GM19238 (cell line): ENCODE data around the gene WSB2.
A peak's percentile ranks its signal among the peaks of the same experiment; 100 is the strongest.

Experiments
- DNase-seq: peaks from one replicate; pipeline ENCODE4 v3.0.0; 2011; ENCODE audit warnings: low spot score; ENCODE audit not compliant: insufficient read length

The WSB2 gene

DNA sequence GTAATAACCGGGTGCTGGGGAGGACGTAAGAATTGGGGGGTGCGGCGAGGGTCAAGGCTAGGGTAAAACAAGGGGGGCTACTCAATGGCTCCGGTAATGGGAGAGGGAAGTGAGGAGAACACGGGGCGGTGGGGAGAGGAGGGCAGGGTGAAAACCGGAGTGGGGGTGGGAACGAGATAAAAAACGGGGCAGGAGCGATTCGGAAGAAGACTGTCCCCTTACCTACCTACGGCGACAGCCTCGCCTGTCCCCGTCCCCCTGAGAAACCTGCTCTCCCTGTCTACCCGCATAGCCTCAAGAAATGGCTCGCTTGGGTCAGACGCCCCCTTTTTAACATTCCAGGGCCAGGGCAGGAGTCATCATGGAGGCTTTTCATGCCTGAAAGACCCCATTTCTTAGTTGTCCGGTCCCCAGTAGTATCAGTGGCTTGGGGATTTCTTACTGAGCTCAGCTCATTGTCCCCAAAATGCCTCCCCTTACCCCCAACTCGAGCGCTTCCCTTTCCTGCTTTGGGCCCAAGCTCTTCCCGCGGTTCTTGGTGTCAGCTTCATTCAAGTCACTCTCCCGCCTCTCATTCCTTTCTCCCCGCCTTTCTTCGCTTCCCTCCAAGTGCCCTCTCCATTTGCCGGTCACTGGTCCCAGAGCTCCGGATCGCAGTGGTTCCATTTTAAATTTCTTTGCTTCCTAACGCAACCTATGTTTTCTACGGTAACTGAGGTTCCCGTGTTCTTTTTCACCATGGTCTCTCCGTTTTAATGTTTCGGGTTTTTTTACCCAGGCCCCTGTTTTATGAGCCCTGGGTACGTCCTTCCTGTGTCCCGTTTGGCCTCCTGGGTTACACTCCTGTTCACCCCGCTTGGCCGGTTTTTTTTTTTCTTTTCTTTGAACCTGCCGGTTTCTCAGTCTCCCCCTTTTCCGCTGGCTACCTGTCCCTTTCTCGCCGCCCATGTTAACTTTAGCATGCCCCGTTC lies 1.2 kb upstream of the WSB2 start:
- DNase-seq: peak; percentile 32

DNA sequence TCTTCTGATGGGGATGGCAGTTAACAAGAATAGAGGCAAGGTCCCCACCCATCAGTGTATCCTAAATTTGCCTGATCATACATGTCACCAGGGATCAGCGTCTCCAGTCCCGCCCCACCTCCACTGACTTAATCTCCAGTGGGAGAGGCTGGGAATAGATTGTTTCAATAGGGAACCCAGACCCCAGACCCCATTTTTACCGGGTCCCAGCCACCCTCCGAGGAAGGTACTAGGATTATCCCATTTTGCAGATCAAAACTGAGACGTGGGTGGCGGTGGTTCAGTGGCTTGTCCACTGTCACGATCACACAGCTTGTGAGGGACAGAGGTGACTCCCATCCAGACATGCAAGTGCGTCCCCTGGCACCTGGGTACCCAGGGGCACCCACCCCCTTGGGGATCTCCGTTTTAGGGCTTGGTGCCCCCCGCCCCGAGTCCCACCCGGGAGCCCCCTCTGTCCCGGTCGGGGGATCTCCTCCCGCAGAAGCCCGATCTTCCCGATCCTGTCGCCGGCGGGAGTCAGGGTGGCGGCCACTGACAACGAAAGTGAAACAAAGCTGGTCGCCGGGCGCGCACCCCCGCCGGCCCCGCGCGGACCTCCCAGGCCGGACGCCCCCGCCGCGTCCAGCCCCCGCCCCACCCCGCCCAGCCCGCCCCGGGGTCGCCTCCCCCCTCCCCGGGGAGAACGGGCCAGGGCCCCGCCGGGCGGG lies 523 bp downstream of the WSB2 start:
- no peak for DNase-seq

DNA sequence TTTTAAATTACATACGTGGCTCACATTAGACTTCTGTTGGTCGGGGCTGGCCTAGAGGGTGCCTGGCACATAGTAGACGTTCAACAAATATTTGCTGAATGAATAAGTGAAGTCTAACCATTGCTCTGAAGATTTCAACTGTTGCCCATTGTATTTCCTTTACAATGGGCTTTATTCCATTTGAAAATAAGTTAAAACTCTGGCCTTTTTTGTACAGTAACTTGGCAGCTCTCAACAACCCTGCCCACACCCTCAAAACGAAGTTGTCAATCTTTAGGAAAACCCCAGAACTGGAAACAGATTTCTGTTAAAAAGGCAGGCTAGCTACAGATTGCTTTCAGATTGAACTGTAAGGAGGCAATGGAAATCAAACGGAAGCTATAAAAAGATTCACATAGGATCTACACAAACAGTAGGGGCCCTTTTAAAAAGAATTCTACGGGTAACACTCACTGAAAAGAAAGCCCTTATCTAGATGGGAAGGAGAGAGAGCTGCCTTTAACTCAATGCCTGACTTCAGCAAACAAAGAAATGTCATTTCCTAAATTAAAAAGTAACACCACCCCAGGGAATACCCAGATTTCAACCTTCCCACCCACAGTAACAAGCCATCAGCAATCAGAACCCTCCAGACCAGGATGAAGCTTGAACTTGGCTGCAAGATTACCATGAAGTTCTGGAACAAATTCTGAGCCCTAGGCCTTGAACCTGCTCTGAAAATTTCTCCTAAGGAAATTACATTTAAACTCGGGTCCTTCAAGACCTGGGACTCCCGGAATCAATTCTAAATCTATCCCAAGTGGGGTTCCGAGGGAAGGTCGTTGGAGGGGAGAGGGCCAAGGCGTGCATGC lies 1.4 kb downstream of the WSB2 start:
- DNase-seq: no peak

DNA sequence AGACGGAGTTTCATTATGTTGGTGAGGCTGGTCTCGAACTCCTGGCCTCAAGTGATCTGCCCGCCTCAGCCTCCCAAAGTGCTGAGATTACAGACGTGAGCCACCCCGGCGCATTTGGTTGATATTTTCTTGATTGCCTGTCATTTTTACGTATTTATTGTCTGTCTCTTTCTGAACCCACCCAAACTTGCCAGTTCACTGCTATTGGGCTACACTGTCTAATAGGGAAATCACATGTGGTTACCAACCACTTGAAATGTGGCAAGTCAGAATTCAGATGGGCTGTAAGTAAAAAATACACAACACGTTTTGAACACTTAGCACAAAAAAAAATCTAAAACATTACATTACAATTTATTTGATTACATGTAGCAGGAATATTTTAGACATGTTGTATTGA lies 2.1 kb downstream of the WSB2 start:
- no peak for DNase-seq

DNA sequence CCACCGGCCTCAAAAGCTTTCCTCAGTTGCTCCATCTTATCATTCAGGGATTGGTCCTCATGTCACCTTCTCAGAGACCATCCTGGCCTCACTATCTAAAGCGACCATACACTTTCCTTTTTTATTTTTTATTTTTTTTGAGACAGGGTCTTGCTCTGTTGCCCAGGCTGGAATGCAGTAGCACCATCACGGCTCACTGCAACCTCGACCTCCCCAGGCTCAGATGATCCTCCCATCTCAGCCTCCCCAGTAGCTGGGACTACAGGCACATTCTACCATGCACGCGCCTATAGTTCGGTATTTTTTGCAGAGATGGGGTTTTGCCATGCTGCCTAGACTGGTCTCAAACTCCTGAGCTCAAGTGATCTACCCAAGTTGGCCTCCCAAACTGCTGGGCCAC lies 2.8 kb downstream of the WSB2 start:
- no peak for DNase-seq

DNA sequence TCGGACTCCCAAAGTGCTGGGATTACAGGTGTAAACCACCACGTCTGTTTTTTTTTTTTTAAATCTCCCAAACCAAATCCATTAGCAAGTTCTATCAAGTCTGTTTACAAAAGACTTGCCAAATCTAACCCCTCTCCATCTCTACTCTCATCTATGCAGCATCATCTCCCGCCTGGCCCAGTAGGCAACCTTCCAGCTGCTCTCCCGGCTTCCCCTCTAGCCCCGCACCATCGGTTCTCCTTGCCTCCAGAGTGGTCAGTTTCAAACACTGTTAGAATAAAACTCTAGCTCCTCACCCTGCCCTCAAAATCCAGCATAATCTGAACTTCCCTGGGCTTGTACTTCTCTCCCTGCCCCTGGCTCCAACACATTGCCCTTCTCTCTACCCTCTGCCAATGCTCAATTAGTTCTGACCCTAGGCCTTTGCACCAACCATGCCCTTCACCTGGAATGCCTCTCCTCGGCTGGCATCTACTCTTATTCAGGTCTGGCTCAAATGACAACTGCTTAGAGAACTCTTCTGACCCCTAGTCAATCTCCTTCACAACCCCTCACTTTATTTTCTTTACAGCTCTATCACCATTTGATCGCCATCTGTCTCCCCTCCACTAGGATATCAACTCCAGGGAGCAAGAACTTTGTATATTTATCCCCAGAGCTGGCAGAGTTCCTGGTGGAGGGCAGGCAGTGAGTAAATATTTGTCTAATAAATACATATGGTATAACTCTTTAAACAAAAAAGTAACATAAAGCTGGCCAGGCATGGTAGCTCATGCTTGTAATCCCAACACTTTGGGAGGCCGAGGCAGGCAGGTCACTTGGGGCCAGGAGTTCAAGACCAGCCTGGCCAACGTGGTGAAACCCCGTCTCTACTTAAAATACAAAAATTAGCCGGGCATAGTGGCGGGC lies 4.9 kb downstream of the WSB2 start:
- no peak for DNase-seq

DNA sequence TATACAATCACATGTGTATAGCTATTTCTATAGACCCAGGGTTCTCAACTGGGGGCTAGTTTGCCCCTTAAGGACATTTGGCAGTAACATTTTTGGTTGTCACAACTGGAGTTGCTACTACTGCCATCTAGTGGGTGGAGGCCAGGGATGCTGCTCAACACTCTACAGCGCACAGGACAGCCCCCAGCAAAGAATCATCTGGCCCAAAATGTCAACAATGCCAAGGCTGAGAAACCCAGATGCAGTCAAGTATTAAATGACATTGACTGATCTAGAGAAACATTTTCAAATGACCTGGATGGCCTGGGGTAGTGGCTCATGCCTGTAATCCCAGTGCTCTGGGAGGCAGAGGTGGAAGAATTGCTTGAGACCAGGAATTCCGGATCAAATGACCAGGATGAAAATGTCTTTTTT lies 5.8 kb downstream of the WSB2 start:
- DNase-seq: peak; percentile 50

DNA sequence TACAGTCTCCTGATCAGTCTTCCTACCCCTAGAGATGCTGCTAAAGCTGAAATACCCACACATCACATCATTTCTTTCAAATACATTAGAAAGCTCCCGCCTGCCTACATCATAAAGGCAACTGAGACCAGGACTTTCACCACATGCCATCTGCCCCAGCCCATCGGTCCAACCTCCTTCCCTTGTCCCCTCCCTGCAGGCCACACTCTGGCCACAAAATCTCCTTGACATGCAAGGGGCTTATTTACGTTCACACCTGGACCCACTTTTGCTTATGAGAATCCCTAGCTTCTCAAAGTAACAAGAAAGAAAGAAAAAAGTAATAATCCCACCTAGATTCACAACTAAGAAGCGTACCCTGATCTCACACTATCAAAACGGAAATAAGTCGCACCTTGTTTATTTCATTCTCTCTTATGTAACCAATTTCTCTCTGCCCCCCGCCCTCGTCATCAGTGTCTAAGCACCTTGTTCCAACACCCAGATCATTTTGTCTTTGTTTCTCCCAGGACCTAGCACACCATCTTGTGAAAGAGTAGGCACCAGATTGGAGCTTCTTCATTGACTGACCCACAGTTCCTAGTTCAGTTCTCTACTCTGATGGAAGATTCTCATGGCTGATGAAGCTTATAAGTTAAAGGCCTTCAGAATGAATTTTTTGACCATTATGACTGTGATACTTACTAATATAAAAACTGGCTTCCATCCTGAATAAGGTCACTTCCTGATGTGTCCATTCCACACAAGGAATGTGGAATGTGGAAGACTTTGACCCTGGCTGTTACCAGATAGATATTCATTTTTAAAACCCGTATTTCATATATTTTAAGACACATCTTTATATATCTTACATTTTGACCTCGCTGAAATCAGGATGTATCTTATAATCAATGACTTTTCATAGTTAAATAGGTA lies 7.7 kb downstream of the WSB2 start:
- DNase-seq: no peak

DNA sequence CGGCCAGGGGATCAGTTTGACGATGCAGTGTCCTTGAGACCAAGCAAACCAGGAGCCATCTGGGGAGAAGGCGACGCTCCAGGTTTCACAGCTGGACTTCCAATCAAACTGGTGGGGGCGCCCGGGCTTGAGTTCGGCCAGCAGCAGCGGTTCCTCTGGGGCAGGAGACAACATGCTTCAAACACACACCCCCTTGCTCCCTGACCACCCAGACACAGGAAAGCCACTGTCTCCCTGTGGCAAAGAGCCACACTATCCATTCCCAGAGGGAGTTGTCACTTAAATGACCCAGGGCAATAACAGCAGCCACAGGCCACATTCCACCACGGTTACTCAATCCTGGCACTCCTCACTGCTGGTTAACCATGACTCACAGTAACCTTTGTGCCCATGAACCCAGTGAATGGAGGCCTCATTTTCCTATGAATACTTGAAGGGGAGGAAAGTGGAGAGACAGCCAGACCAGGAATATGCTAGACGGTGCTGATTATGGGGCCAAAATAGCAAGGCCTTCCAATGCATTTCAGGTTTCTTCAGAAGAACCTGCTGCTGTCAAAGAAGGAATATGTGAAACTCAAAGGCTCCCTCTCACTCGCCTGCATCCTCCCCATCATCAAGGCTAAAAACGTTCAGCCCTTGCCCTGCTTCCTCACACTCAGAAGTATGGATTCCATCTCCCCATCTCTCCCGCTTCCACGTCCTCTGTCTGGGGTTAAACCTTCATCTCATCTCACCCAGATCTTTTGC lies 8.5 kb downstream of the WSB2 start:
- DNase-seq: no peak

DNA sequence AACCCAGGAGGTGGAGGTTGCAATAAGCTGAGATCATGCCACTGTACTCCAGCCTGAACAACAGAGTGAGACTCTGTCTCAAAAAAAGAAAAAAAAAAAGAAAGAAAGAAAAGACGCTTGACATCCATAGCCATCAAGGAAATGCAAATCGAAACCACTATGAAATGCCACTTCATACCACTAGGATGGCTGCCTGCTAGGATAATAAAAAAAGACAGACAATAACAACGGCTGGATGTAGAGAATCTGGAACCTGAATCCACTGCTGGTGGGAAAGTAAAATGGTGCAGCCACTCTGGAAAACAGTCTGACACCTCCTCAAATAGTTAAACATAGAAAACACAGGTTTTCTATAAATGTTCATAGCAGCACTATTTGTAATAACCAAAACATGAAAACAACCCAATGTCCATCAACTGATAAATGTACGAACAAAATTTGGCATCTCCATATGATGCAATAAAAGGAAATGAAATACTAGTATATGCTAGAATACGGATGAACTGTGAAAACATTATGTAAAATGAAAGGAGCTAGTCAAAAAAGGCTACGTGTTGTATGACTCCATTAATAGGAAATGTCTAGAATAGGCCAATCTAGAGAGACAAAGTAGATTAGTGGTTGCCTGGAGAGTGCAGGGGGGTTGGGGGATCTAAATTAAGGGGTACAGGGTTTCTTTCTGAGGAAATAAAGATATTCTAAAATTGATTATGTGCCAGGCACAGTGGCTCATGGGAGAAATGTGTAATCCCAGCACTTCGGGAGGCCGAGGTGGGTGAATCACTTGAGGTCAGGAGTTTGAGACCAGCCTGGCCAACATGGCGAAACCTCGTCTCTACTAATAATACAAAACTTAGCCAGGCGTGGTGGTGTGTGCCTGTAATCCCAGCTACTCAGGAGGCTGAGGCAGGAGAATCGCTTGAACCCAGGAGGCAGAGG lies 9.7 kb downstream of the WSB2 start:
- no peak for DNase-seq

DNA sequence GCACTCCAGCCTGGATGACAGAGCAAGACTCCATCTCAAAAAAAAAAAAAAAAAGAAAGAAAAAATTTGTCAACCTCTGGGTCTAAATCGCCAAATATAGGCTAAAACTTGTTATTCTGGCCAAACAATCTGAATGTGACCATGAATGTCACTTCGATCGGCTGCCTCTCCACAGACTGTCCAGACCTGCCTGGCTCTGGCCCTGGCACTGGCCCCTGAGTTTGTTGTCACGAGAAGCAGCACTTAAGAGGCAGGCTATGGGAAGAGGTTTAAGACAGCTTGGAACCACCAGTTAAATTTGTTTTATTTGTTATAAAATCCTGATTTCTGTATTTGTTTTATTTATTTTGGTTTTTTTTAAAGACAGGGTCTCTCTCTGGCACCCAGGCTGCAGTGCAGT lies 14.5 kb downstream of the WSB2 start:
- DNase-seq: no peak

DNA sequence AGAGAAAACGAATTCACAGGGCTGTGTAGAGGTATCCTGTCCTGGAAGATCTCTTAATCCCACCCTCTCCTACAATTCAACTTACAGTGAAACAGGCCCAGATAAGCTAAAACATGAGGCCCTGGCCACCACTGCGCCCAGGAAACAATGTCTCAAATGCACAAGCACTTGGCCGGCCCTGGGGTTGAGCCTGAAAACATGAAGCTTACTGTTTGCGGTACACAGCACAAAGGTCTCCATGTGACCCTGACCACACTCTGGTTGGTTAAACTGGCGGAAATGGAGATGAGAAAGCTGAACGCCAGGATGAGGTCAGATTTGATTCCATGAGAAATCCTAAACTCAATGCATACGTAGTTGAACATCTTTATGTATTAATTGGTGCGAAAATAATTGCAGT lies 16.4 kb downstream of the WSB2 start:
- no peak for DNase-seq

DNA sequence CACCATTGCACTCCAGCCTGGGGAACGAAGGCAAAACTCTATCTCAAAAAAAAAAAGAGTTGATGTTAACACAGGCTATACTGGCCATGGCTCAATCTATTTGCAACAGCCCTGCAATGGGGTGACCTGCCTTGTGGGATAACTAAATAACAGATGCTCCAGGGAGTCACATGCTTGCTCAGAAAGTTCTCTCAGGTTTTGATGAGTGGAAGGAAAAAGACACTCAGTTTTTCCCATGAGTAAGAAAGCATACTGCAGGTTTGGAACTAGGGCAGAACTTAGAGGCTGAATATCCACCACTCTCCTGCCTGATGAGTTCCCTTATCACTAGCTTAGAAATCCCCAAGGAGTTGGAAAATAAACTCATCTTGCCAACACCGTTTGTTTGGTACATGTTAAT lies 16.9 kb downstream of the WSB2 start:
- DNase-seq: no peak

DNA sequence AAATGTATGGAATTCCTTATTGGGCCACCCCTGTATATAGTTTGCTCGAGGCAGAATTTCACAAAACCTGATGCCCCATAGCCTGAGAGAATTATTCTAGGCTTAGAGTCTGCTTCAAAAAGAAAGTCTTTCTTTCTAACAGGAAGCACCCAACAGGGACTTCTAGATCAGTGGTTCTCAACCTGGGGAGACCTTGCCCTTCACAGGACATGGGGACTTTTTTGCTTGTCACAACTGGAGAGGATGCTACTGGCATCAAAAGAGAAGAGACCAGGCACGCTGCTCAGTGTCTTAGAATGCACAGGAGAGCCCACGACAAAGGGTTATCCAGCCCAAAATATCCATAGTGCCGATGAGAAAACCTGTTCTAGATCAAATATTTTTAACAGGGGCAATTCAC lies 18.9 kb downstream of the WSB2 start:
- no peak for DNase-seq

DNA sequence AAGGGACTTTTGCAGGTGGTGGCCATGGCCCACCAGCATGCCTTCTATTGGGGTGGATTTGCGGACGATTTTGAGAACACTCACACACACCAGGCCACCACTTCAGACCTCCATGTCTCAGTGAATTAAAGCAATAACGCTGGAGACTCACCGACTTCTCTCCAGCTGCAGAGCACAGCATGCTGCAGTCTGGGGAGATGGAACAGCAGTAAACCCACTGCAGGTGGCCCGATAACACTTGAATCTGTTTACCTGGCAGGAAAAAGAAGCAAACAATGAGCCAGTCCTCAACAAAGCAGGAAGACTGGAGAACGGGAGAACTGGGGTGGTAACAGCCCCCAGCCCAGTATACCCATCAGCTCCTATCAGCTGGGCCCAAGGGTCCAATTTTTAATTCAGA lies 22.8 kb downstream of the WSB2 start:
- DNase-seq: no peak

DNA sequence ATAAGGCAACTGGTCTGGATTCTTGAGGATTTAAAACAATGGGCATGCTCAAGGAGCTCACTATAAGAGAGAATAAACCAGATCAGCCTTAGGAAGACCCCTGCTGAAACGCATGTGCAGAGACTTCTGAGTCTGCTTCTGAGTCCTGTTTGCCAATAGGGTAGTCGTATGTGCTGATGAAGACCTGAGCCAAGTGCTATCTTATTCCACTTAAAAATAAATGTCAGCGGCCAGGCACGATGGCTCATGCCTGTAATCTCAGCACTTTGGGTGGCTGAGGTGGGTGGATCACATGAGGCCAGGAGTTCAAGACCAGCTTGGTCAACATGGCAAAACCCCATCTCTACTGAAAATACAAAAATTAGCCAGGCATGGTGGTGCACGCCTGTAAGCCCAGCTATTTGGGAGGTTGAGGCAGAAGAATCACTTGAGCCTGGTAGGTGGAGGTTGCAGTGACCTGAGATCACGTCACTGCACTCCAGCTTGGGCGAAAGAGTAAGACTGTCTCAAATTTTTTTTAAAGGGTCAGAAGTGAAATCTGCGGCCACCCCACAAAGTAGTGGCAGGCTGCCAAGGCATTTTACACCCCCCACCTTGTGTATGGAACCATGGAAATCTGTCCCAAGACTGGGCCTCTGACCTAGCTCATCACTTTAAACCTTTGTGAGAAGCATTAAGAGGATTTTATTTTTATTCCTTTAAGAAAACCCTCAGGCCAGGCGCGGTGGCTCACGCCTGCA lies 24.1 kb downstream of the WSB2 start:
- DNase-seq: no peak
